PFSK-1 (cell line): ENCODE results near the gene ATOH8.

ENCODE experiments used
- REST ChIP-seq, 2 experiments: IDR thresholded peaks; 2 replicates each; pipeline versions ENCODE4 v1.6.1 to v1.8.0; 2011 to 2012; ENCODE audit warnings: low read depth in 2 of 2, low read length in 2 of 2, control low read depth in 1 of 2, inconsistent platforms in 1 of 2, mild to moderate bottlenecking in 1 of 2, moderate library complexity in 1 of 2; ENCODE audit not compliant: insufficient read depth in 1 of 2
- TAF1 ChIP-seq: IDR thresholded peaks from 2 replicates; pipeline ENCODE4 v1.6.1; 2012; ENCODE audit warnings: low read length, control low read depth, borderline replicate concordance; ENCODE audit not compliant: insufficient read depth

- no peak for TF ChIP-seq REST (IDR thresholded peaks at IDR 0.05; ENCODE audit: insufficient read depth in 1 of 2, low read depth in 2 of 2, low read length in 2 of 2)
- no peak for TF ChIP-seq TAF1
Measured at GRCh38 chr2:85761946-85762345, 8.2 kb downstream of the ATOH8 start.
